Erythroblast (primary cell): ENCODE results near the gene RPP25.

Source experiments
- GATA1 ChIP-seq: IDR thresholded peaks from 2 replicates; pipeline ENCODE4 v1.6.1; 2011; ENCODE audit warnings: low read depth, mild to moderate bottlenecking, control low read depth, low read length, moderate library complexity
- POLR2A ChIP-seq: IDR thresholded peaks from 2 replicates; pipeline ENCODE4 v1.6.1; 2011; ENCODE audit warnings: mild to moderate bottlenecking, low read length

DNA sequence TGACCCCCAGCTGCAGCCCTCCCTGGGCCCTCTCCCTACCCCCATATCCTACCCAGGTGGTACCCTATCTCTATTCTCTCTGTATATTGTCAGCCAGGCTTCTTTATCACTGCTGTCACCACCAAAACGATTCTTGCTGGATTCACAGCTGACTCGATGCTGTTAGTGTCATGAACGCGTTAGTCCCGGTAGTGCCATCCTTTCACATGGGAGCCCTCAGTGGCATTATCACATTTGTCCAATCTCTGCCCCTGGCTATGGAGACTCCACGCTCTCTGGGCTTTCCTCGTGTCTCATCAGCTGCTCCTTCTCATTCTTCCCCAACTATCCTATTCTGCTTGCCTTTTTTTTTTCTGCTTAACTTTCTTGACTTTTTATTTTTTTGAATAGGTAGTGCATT is 45.8 kb upstream of the RPP25 start:
- TF ChIP-seq POLR2A (no peak), GATA1 (no peak)
